PFSK-1 (cell line): ENCODE results near the gene GNAO1.

Experiments used
- FOXP2 ChIP-seq: optimal IDR thresholded peaks from 2 replicates; pipeline ENCODE3; 2011; ENCODE audit warnings: borderline replicate concordance, control low read depth, inconsistent platforms; ENCODE audit not compliant: insufficient read depth; ENCODE audit errors: extremely low read length, extremely low read depth
- POLR2AphosphoS5 ChIP-seq: IDR thresholded peaks from 2 replicates; pipeline ENCODE4 v1.6.1; 2012; ENCODE audit warnings: low read depth, mild to moderate bottlenecking, control low read depth, low read length, moderate library complexity
- SIN3A ChIP-seq: IDR thresholded peaks from 2 replicates; pipeline ENCODE4 v1.6.1; 2012; ENCODE audit warnings: mild to moderate bottlenecking, low read length, moderate library complexity, borderline replicate concordance; ENCODE audit not compliant: insufficient read depth
- TAF1 ChIP-seq: IDR thresholded peaks from 2 replicates; pipeline ENCODE4 v1.6.1; 2012; ENCODE audit warnings: low read length, control low read depth, borderline replicate concordance; ENCODE audit not compliant: insufficient read depth
- TF ChIP-seq, protein P1 (sequence below), 2 experiments: IDR thresholded peaks; 2 replicates each; pipeline versions ENCODE4 v1.6.1 to v1.8.0; 2011 to 2012; ENCODE audit warnings: low read depth in 2 of 2, low read length in 2 of 2, control low read depth in 1 of 2, inconsistent platforms in 1 of 2, mild to moderate bottlenecking in 1 of 2, moderate library complexity in 1 of 2; ENCODE audit not compliant: insufficient read depth in 1 of 2

GNAO1 gene

DNA sequence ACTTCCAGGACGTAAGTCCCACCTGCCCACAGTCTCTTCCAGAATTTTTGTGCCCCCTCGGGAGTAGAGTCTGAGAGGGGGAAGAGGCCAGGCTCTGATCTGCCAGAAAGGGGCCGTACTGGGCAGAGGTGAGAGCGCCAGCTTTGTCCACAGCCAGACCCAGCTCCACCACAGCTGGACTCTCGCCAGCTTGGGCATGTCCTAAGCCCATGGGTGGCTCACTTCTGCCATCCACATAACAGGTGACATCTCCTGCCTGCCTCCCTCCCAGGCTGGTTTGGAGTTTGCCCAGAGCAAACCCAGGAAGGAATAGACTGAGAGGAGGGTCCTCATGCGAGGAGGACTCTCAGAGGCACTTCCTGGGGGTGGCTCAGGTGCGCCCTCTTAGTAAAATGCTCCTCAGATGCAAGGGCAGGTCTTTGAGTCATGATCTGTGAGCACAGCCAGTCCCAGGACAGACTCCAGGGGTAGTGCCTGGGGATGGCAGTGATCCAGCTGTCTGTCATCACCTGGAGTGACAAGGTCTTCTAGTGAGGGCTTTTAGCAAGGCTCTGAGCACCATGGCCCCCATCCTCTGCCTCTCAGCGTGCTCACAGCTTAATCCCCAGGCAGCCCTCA lies 144.9 kb downstream of the GNAO1 start:
- no peak for TF ChIP-seq POLR2AphosphoS5
- TF ChIP-seq SIN3A, result no peak
- TF ChIP-seq, protein P1, sequence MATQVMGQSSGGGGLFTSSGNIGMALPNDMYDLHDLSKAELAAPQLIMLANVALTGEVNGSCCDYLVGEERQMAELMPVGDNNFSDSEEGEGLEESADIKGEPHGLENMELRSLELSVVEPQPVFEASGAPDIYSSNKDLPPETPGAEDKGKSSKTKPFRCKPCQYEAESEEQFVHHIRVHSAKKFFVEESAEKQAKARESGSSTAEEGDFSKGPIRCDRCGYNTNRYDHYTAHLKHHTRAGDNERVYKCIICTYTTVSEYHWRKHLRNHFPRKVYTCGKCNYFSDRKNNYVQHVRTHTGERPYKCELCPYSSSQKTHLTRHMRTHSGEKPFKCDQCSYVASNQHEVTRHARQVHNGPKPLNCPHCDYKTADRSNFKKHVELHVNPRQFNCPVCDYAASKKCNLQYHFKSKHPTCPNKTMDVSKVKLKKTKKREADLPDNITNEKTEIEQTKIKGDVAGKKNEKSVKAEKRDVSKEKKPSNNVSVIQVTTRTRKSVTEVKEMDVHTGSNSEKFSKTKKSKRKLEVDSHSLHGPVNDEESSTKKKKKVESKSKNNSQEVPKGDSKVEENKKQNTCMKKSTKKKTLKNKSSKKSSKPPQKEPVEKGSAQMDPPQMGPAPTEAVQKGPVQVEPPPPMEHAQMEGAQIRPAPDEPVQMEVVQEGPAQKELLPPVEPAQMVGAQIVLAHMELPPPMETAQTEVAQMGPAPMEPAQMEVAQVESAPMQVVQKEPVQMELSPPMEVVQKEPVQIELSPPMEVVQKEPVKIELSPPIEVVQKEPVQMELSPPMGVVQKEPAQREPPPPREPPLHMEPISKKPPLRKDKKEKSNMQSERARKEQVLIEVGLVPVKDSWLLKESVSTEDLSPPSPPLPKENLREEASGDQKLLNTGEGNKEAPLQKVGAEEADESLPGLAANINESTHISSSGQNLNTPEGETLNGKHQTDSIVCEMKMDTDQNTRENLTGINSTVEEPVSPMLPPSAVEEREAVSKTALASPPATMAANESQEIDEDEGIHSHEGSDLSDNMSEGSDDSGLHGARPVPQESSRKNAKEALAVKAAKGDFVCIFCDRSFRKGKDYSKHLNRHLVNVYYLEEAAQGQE (IDR thresholded peaks at IDR 0.05; ENCODE audit: insufficient read depth in 1 of 2, low read depth in 2 of 2, low read length in 2 of 2), result no peak
- no peak for TF ChIP-seq FOXP2
- TF ChIP-seq TAF1, result no peak

DNA sequence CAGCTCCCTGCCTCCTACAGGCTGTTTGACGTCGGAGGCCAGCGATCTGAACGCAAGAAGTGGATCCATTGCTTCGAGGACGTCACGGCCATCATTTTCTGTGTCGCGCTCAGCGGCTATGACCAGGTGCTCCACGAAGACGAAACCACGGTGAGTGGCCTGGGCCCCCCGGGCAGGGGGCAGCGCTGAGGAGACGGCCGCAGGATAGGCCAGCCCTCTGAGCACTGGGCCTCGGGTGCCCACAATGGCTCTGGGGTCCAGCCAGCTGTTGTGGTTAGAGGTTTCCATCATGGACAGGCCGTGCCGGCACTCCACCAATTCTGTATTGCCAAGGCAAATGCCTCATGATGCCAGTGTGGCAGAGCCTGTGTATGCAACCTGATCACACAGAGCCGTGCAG lies 145.4 kb downstream of the GNAO1 start:
- no peak for TF ChIP-seq TAF1

DNA sequence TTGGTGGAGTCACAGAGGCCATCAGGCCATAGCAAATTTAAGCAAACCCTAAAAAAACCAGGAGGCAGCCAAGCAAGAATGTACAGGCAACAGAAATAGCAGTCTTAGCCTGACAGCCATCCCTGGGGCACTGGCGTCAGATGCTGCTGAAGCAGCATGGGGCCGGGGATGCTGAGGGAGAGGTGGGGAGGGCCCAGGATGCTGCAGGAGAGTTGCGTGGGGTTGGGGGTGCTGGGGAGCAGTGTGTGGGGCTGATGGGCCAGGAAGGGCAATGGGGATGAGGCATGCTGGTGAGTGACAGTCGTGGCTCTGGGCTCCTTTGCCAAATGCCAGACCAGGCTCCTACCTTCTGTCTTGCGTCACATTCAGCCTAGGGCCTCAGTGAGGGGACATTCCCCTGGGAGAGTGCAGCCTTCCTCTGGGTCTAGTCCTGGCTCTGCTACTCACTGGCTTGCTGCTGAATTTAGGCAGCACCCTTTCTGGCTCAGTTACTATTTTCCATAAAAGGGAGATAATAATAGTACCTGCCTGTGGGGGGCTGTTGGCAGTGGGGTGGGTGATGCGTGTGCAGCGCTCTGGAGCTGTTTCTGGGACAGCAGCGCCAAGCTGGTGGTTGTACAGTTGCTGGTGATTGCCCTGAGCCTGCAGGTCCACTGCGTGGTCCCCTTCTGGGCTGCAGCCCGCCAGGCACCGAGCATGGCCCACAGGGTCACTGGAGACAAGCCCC lies 146.0 kb downstream of the GNAO1 start:
- no peak for TF ChIP-seq SIN3A
- TF ChIP-seq TAF1, result no peak
- TF ChIP-seq FOXP2, result no peak

DNA sequence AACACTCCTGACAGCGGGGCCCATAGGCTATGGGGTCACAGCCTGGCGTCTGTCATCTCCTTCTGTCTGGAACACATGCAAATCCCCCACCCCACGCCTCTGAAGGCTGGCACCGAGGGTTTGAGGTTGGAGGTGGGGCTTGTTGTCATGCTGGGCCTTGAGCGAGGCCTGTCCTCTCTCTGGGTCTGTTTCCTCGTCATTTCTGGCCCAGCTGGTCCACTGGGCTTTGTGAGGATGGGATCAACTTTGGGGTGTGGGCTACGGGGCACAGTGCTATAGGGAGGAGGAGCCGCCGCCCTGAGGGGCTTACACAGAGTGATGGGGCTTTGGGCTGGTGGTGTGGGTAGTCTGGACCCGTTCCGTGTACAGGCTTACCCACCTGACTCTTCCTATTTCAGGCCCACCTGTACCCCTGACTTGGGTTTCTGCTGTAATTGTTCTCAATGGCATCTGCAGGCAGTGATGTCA lies 146.6 kb downstream of the GNAO1 start:
- no peak for TF ChIP-seq SIN3A
- no peak for TF ChIP-seq POLR2AphosphoS5

DNA sequence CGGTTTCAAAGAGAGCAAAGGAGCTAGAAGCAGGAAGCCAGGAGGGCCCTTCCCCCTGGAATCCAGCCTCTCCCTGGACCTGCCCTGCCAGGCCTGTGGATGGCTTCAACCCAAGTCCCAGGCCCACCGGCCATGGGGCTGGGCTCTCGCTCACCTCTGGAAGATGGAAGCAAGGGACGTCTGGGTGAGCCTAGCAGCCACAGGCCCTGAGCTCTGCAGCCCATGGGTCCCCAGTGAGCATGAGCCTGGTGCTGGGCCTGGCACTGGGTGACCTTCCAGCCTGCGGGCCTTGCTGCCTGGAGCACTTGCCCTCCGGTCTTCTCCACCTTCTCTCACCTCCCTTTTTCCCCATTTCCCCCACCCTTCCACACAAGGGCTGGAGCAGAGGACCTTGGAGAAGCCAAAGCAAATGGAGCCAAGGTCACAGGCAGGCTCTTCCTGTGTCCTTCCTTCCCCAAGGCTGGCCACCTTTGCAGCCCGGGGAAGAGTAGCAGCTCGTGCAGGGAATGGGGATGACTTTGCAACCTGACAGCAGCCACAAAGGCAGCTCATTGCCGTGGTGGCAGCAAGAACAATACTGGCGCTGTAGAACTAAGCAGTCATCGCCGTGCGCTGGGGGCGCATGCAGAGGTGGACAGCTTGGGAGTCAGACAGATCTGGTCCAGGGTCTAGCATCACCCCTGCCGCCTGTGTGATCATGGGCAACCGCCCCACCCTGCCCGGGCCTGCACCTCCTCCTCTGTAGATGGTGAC lies 147.5 kb downstream of the GNAO1 start:
- TF ChIP-seq SIN3A (no peak), POLR2AphosphoS5 (no peak)

DNA sequence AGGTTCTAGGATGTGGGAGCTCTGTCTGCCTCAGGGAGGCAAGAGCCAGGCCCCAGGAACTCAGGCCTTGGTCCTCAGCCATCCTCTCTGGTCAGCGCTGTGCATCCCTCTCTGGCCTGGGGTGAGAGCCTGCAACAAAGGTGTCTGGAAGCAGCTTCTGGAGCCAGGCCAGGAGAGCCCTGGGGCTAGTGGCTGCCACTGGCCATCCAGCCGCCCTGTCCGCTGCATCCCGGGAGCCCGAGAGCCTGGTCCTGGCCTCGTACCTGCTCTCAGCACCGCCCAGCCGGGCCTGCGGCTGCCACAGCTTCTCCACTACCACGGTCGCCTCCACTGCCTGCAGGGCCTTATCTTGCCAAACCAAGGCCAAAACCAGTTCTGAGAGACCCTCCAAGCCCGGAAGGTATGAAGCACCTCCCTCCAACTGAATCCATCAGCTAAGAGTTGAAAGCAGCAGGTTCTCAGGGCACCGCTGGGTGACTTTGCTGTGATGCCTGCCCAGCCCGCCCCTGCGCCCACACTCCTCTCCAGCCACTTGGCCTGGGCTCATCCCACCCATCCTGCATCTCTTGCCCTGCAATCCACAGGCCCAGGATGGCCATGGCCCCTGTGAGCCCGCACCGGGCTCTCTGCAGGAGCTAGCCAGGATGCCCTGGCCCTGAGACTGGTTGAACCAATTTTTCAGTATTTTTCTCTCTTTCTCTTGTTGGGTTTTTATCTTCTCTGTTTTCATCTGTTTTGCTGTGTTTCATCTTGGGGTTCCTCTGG lies 148.3 kb downstream of the GNAO1 start:
- TF ChIP-seq SIN3A, result no peak

DNA sequence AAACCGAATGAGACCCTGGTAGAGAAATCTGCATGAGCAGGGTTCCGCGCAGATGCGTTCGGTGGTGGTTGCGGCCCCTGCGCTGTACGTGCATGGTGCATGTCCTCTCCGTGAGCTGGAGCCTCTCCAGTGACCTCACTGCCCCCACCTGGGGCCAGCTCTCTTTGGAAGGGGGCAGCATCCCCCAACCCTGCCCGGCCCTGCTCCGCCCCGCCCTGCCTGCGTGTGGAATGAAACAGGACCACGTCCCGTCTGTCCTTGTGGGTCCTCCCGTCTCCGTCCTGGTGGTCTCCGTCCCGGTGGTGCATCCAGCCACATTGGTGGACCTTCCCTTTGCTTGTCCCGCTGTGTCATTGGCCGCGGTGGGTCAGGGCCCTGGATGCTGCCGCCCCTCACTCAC lies 149.1 kb downstream of the GNAO1 start:
- TF ChIP-seq, protein P1 (IDR thresholded peaks at IDR 0.05; ENCODE audit: insufficient read depth in 1 of 2, low read depth in 2 of 2, low read length in 2 of 2), result no peak
- TF ChIP-seq SIN3A (no peak), TAF1 (no peak), FOXP2 (no peak), POLR2AphosphoS5 (no peak)
